ENCODE results near the gene ADGRB3. TPM values are rescaled to one million over a fixed set of nuclear protein-coding genes. Genes with fewer than 3 reads are reported as not detected.
"Not testable (repeated sequence)": the region's sequence is repeated elsewhere in the genome, so short reads cannot be mapped to it uniquely, and the experiment has no call there.

Gene ADGRB3
- total RNA-seq, 2 donors from 2014 or later: not detected

DNA sequence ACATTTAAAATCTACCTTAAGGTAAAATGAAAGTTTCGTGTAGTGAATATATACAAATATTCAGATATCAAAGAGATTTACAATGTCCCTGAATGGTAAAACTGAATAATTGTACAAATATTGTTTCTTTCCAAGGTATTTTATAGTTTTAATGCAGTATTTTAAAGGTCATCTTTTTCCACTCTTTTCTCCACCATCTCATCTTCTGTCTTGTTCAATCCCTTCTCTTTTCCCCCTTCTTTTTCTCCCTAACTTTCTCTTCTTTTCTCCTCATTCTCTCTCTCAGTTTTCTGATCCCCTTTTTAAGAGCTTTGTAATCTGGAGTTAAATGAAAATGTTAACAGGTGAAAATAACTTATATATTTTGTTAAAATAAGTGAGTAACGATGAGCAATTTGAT lies 126.9 kb downstream of the ADGRB3 start:
- no peak for ATAC-seq
- DNase-seq: no peak
- Mint-ChIP-seq H3K4me1 (no peaks in the 10 kb centered on the region), H3K4me3 (no peak overlapping the region), H3K36me3 (ENCODE audit: low read depth) (no peaks in the 10 kb centered on the region), H3K27ac (no peak overlapping the region), H3K27me3 (no peaks in the 10 kb centered on the region)
- no peaks in the 10 kb centered on the region for H3K9me3 ChIP-seq (ENCODE audit: control insufficient read depth, low read length, poor library complexity, severe bottlenecking)

DNA sequence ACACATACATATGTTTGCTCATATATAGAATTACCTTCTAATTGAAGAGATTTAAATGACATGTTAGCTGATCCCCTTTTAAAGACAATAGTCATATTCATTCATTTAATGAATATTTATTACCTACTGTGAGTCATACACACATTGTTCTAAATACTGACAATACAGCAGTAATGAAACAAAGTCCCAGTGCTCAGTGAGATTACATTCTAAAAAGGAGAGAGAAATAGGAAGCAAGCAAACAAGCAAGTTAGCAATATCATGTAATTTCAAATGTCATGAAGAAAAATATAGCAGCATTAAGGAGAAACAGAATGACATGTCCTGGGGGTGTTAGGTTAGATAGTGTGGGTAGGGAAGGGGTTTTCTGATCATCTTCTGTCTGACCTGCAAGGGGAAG lies 136.3 kb downstream of the ADGRB3 start:
- H3K9me3 ChIP-seq (ENCODE audit: control insufficient read depth, low read length, poor library complexity, severe bottlenecking): no peaks in the 10 kb centered on the region
- no peak overlapping the region for H3K4me3 Mint-ChIP-seq
- DNase-seq (no peak), ATAC-seq (no peak)
- no peak overlapping the region for H3K27ac Mint-ChIP-seq
- H3K27me3 Mint-ChIP-seq: no peaks in the 10 kb centered on the region
- H3K4me1 Mint-ChIP-seq: no peaks in the 10 kb centered on the region
- no peaks in the 10 kb centered on the region for H3K36me3 Mint-ChIP-seq (ENCODE audit: low read depth)

GRCh38 chr6:68774843-68775242 lies 139.8 kb downstream of the ADGRB3 start:
- Mint-ChIP-seq H3K4me1 (no peaks in the 10 kb centered on the region), H3K27ac (no peak overlapping the region), H3K4me3 (no peak overlapping the region), H3K27me3 (no peaks in the 10 kb centered on the region), H3K36me3 (ENCODE audit: low read depth) (no peaks in the 10 kb centered on the region)
- DNase-seq (no peak), ATAC-seq (no peak)
- H3K9me3 ChIP-seq (ENCODE audit: control insufficient read depth, low read length, poor library complexity, severe bottlenecking): no peaks in the 10 kb centered on the region

DNA sequence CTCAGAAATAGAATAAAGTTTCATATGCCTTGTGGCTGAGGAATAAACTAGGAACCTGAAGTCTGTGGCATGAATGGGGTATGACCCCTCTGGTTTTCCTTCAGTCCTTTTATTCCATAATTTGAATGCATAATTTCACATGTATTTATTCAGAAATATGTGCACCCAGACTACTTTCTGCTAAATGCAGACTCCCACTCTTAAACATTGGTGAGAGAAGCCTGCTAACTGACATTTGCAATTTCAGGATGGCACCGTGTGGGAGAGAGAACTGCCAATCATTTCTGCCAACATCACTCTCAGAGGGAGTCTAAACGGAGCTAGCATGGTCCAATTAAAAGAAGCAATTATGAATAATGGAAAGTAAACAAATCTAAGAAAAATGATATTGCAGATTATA lies 141.3 kb downstream of the ADGRB3 start:
- Mint-ChIP-seq H3K36me3 (ENCODE audit: low read depth) (no peaks in the 10 kb centered on the region), H3K27ac (no peak overlapping the region), H3K27me3 (no peaks in the 10 kb centered on the region), H3K4me1 (no peaks in the 10 kb centered on the region), H3K4me3 (no peak overlapping the region)
- ATAC-seq (no peak), DNase-seq (no peak)
- no peaks in the 10 kb centered on the region for H3K9me3 ChIP-seq (ENCODE audit: control insufficient read depth, low read length, poor library complexity, severe bottlenecking)

DNA sequence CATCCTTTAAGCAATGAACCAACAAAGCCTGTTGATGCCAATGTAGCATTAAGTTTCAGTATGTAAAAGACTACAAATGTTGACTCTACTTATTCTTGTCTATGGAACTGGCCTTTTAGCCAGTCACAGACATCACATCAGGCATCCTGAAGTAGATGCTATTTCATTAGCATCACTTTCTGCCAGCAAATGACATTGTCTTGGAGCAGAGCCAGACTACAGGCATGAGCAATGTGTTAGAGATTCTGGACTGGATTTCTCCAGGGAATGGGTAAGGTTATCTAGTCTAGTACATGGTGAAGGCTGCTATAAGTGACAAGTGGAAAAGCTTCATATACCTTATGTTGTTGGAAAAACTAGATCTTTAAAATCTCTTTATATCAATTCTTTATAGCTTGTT lies 142.9 kb downstream of the ADGRB3 start:
- no peak for DNase-seq
- no peak overlapping the region for H3K27ac Mint-ChIP-seq
- H3K4me3 Mint-ChIP-seq: no peak overlapping the region
- H3K9me3 ChIP-seq (ENCODE audit: control insufficient read depth, low read length, poor library complexity, severe bottlenecking): no peaks in the 10 kb centered on the region
- ATAC-seq: no peak
- H3K36me3 Mint-ChIP-seq (ENCODE audit: low read depth): no peaks in the 10 kb centered on the region
- no peaks in the 10 kb centered on the region for H3K27me3 Mint-ChIP-seq
- no peaks in the 10 kb centered on the region for H3K4me1 Mint-ChIP-seq

DNA sequence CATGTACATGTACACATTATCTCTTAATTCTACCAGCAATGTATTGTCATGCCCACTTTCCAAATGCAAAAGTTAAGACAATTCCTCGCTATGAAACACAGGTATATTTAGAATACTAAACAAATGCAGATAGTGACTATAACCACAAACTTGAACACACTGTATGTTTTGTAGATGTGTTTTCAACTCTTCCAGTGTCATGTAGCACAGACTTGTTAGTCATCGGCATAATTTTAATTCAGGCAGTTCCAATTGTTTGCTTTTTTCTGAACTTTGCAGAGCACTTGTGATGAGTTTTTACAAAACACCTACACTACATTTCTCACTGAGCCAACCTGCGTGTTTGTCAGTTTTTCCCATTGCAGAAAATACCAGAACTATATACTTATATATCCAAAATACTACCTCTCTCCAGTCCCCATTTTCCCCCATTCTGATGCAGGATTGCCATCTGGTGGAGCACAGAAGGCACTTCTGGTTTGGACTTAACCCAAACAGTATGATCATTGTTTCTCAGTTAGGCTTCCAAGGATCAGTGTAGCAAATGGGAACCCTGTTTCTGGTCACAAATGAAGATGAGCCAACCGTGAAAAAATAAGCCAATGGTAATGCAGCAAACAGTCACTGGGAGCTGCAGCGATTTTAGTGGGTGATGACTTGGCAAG lies 143.4 kb downstream of the ADGRB3 start:
- Mint-ChIP-seq H3K27me3 (no peaks in the 10 kb centered on the region), H3K36me3 (ENCODE audit: low read depth) (no peaks in the 10 kb centered on the region), H3K27ac (no peak overlapping the region), H3K4me3 (no peak overlapping the region), H3K4me1 (no peaks in the 10 kb centered on the region)
- ATAC-seq (no peak), DNase-seq (no peak)
- H3K9me3 ChIP-seq (ENCODE audit: control insufficient read depth, low read length, poor library complexity, severe bottlenecking): no peaks in the 10 kb centered on the region

DNA sequence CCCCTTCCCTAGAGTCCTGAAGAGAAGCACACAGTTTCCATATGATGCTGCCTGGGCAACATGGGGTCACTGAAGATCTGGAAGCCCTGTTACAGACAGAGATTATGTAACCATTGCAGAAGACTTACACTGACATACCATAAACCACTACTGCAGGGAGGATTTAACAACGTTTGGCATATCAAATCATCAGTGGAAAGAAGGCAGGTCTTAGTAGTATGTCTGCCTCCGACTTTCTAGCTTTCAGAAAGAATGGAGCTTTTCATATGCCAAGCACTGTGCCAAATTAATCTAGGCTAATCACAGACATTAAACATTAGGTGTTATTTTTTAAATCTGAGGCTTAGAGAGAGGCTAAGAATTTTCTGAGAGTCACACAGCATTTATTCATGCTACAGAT lies 144.3 kb downstream of the ADGRB3 start:
- Mint-ChIP-seq H3K27me3 (no peaks in the 10 kb centered on the region), H3K27ac (no peak overlapping the region), H3K4me1 (no peaks in the 10 kb centered on the region), H3K36me3 (ENCODE audit: low read depth) (no peaks in the 10 kb centered on the region), H3K4me3 (no peak overlapping the region)
- H3K9me3 ChIP-seq (ENCODE audit: control insufficient read depth, low read length, poor library complexity, severe bottlenecking): no peaks in the 10 kb centered on the region
- ATAC-seq (no peak), DNase-seq (no peak)

DNA sequence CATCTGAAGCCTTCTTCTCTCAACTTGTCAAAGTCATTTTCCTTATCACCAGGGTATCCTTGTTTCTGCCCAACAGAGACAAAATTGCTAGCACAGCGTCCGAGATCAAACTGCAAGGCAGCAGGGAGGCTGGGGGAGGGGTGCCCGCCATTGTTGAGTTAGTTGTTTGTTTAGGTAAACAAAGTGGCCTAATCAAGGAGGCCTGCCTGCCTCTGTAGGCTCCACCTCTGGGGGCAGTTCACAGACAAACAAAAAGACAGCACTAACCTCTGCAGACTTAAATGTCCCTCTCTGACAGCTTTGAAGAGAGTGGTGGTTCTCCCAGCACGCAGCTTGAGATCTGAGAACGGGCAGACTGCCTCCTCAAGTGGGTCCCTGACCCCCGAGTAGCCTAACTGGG lies 155.0 kb downstream of the ADGRB3 start:
- not testable (repeated sequence) for ATAC-seq

DNA sequence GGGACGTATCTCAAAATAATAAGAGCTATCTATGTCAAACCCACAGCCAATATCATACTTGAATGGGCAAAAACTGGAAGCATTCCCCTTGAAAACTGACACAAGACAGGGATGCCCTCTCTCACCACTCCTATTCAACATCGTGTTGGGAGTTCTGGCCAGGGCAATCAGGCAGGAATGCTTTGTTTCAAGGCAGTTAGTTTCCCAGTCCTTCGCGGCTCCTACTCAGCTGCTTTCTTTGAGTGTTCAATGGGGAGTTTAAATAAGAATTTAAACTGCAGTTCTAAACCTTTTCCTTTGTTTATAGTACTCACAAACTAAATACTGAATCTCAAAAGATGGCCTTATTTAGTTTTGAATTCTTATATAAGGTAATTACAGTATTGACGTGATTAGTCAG lies 179.9 kb downstream of the ADGRB3 start:
- ATAC-seq; H3K27me3 Mint-ChIP-seq; H3K9me3 ChIP-seq (ENCODE audit: control insufficient read depth, low read length, poor library complexity, severe bottlenecking); H3K4me1 Mint-ChIP-seq; H3K4me3 Mint-ChIP-seq; H3K36me3 Mint-ChIP-seq (ENCODE audit: low read depth); DNase-seq; H3K27ac Mint-ChIP-seq: not testable (repeated sequence)

More for the DNA sequence above, 155.0 kb downstream of the ADGRB3 start:
- not testable (repeated sequence) for H3K36me3 Mint-ChIP-seq (ENCODE audit: low read depth); H3K4me1 Mint-ChIP-seq; H3K9me3 ChIP-seq (ENCODE audit: control insufficient read depth, low read length, poor library complexity, severe bottlenecking); H3K4me3 Mint-ChIP-seq; DNase-seq; H3K27me3 Mint-ChIP-seq; H3K27ac Mint-ChIP-seq

- no peaks in the 10 kb centered on the region for H3K36me3 Mint-ChIP-seq (ENCODE audit: low read depth)
- ATAC-seq: no peak
- no peaks in the 10 kb centered on the region for H3K27me3 Mint-ChIP-seq
- no peaks in the 10 kb centered on the region for H3K4me1 Mint-ChIP-seq
- no peaks in the 10 kb centered on the region for H3K9me3 ChIP-seq (ENCODE audit: control insufficient read depth, low read length, poor library complexity, severe bottlenecking)
- H3K4me3 Mint-ChIP-seq: no peak overlapping the region
- DNase-seq: no peak
- no peak overlapping the region for H3K27ac Mint-ChIP-seq
Observed at GRCh38 chr6:68826501-68826900, 191.4 kb downstream of the ADGRB3 start.

GRCh38 chr6:68834551-68834950 lies 199.5 kb downstream of the ADGRB3 start:
- Mint-ChIP-seq H3K36me3 (ENCODE audit: low read depth) (no peaks in the 10 kb centered on the region), H3K27me3 (no peaks in the 10 kb centered on the region), H3K4me1 (no peaks in the 10 kb centered on the region), H3K27ac (no peak overlapping the region), H3K4me3 (no peak overlapping the region)
- DNase-seq (no peak), ATAC-seq (no peak)
- H3K9me3 ChIP-seq (ENCODE audit: control insufficient read depth, low read length, poor library complexity, severe bottlenecking): no peaks in the 10 kb centered on the region

GRCh38 chr6:68838571-68838970 lies 203.5 kb downstream of the ADGRB3 start:
- DNase-seq (no peak), ATAC-seq (no peak)
- H3K9me3 ChIP-seq (ENCODE audit: control insufficient read depth, low read length, poor library complexity, severe bottlenecking): no peaks in the 10 kb centered on the region
- Mint-ChIP-seq H3K27ac (no peak overlapping the region), H3K4me1 (no peaks in the 10 kb centered on the region), H3K4me3 (no peak overlapping the region), H3K27me3 (no peaks in the 10 kb centered on the region), H3K36me3 (ENCODE audit: low read depth) (no peaks in the 10 kb centered on the region)

DNA sequence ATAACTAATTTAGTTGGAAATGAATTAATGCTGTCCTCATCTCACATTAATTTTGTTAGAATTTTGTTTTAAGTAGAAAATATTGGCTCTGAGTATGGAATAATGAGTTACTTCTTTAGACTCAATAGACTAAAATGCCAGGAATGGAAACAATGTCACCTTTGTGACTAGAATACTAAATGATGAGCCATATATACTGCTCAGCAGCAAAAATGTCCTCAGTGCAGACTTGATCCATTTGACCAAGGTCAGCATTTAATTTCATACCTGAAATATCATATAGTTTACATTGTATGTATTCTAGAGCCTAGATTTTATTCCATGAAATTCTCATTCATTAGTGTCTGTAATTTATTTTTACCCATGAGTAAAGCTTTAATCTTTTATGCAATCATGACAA lies 217.7 kb downstream of the ADGRB3 start:
- DNase-seq (no peak), ATAC-seq (no peak)
- H3K27me3 Mint-ChIP-seq: no peaks in the 10 kb centered on the region
- no peaks in the 10 kb centered on the region for H3K4me1 Mint-ChIP-seq
- H3K36me3 Mint-ChIP-seq (ENCODE audit: low read depth): no peaks in the 10 kb centered on the region
- H3K9me3 ChIP-seq (ENCODE audit: control insufficient read depth, low read length, poor library complexity, severe bottlenecking): no peaks in the 10 kb centered on the region
- no peak overlapping the region for H3K27ac Mint-ChIP-seq
- no peak overlapping the region for H3K4me3 Mint-ChIP-seq

GRCh38 chr6:68859233-68859632 lies 224.2 kb downstream of the ADGRB3 start:
- Mint-ChIP-seq H3K36me3 (ENCODE audit: low read depth) (peaks cover 4% of the 10 kb centered on the region), H3K27ac (no peak overlapping the region), H3K4me3 (no peak overlapping the region), H3K27me3 (no peaks in the 10 kb centered on the region), H3K4me1 (no peaks in the 10 kb centered on the region)
- DNase-seq (no peak), ATAC-seq (no peak)
- no peaks in the 10 kb centered on the region for H3K9me3 ChIP-seq (ENCODE audit: control insufficient read depth, low read length, poor library complexity, severe bottlenecking)
